ENCODE results near the gene PALM3. TPM values are rescaled to one million over a fixed set of nuclear protein-coding genes. Genes with fewer than 3 reads are reported as not detected.
"Not testable (repeated sequence)": the region's sequence is repeated elsewhere in the genome, so short reads cannot be mapped to it uniquely, and the experiment has no call there.

The PALM3 gene
- total RNA-seq, 2 experiments from 2014 or later = 0.25 TPM; not detected in 1

GRCh38 chr19:14028901-14029300 lies 33.0 kb downstream of the PALM3 start:
- intact Hi-C loops (cut with DNase I, micrococcal nuclease) = no loop called here
- CTCF ChIA-PET = no interaction called here
- no peak for DNase-seq

GRCh38 chr19:14027856-14028450 lies 33.9 kb downstream of the PALM3 start, which contains the start of gene RLN3:
Gene RLN3 (plus strand): TSS chr19:14028148. CDS start chr19:14028205, 57 bp downstream.
- Histone ChIP-seq H3K4me3 (ENCODE audit: low read length) (no peak within 1 kb of the TSS), H3K36me3 (ENCODE audit: insufficient read depth, low read length) (no peaks in the 10 kb centered on the region), H3K9me3 (ENCODE audit: control insufficient read depth in 1 of 2, insufficient read depth in 1 of 2, low read length in 2 of 2) (no peaks in the 10 kb centered on the region), H3K27ac (ENCODE audit: low read depth in 1 of 2, low read length in 2 of 2) (no peak within 1 kb of the TSS), H3K27me3 (ENCODE audit: control insufficient read depth in 1 of 2, insufficient read depth in 2 of 2, low read length in 2 of 2) (no peaks in the 10 kb centered on the region), H3K4me1 (ENCODE audit: insufficient read depth, low read length) (peaks cover 47% of the 10 kb centered on the region)
- Mint-ChIP-seq H3K36me3 (ENCODE audit: low read depth) (peaks cover 12% of the 10 kb centered on the region), H3K4me3 (peak within 1 kb of the TSS; percentile 60), H3K27me3 (no peaks in the 10 kb centered on the region), H3K9me3 (no peaks in the 10 kb centered on the region), H3K27ac (peak within 1 kb of the TSS; percentile 12), H3K4me1 (ENCODE audit: low read depth) (peaks cover 41% of the 10 kb centered on the region)
- intact Hi-C loops (cut with DNase I, micrococcal nuclease) = no loop called here
- ChIA-PET CTCF (no interaction called here), POLR2A (interaction anchor here (0.6 to 2.3 kb wide), 3 partner anchors 21 to 150 kb away, joined by 3 to 13 read pairs (median 3); partner anchors contain the start of gene RFX1)
- DNase-seq (no peak), ATAC-seq (ENCODE audit: poor library complexity) (no peak)
- TF ChIP-seq CTCF (IDR thresholded peaks at IDR 0.05) = no peak

More at GRCh38 chr19:14028901-14029300, 33.0 kb downstream of the PALM3 start:
- H3K9me3 ChIP-seq (ENCODE audit: control insufficient read depth in 1 of 2, insufficient read depth in 1 of 2, low read length in 2 of 2) = no peaks in the 10 kb centered on the region
- peaks cover 37% of the 10 kb centered on the region for H3K4me1 Mint-ChIP-seq (ENCODE audit: low read depth)
- H3K4me1 ChIP-seq (ENCODE audit: insufficient read depth, low read length) = peaks cover 48% of the 10 kb centered on the region
- H3K27ac Mint-ChIP-seq = peak overlapping the region; percentile 12
- H3K36me3 Mint-ChIP-seq (ENCODE audit: low read depth) = peaks cover 14% of the 10 kb centered on the region
- H3K27ac ChIP-seq (ENCODE audit: low read depth in 1 of 2, low read length in 2 of 2) = no peak overlapping the region
- ATAC-seq (ENCODE audit: poor library complexity) = no peak
- no peaks in the 10 kb centered on the region for H3K27me3 ChIP-seq (ENCODE audit: control insufficient read depth in 1 of 2, insufficient read depth in 2 of 2, low read length in 2 of 2)
- H3K27me3 Mint-ChIP-seq = no peaks in the 10 kb centered on the region
- no peaks in the 10 kb centered on the region for H3K9me3 Mint-ChIP-seq
- POLR2A ChIA-PET = interaction anchor here (0.7 to 1.2 kb wide), 3 partner anchors 23 to 254 kb away, joined by 3 to 4 read pairs (median 3); partner anchors contain the start of gene RFX1
- no peak for TF ChIP-seq CTCF (IDR thresholded peaks at IDR 0.05)
- H3K4me3 ChIP-seq (ENCODE audit: low read length) = no peak overlapping the region
- peaks cover 3% of the 10 kb centered on the region for H3K36me3 ChIP-seq (ENCODE audit: insufficient read depth, low read length)
- H3K4me3 Mint-ChIP-seq = peak overlapping the region; percentile 60

- H3K27ac ChIP-seq (ENCODE audit: low read depth in 1 of 2, low read length in 2 of 2); CTCF ChIA-PET; ATAC-seq (ENCODE audit: poor library complexity): not testable (repeated sequence)
Measured at GRCh38 chr19:14026652-14027192, 35.2 kb downstream of the PALM3 start.

More at GRCh38 chr19:14026652-14027192, 35.2 kb downstream of the PALM3 start:
- H3K36me3 Mint-ChIP-seq (ENCODE audit: low read depth); H3K9me3 ChIP-seq (ENCODE audit: control insufficient read depth in 1 of 2, insufficient read depth in 1 of 2, low read length in 2 of 2); DNase-seq; H3K4me3 Mint-ChIP-seq; H3K27ac Mint-ChIP-seq; intact Hi-C loops (cut with DNase I, micrococcal nuclease); H3K9me3 Mint-ChIP-seq; H3K27me3 Mint-ChIP-seq; H3K4me3 ChIP-seq (ENCODE audit: low read length); H3K36me3 ChIP-seq (ENCODE audit: insufficient read depth, low read length); H3K27me3 ChIP-seq (ENCODE audit: control insufficient read depth in 1 of 2, insufficient read depth in 2 of 2, low read length in 2 of 2): not testable (repeated sequence)
- peaks cover 38% of the 10 kb centered on the region for H3K4me1 ChIP-seq (ENCODE audit: insufficient read depth, low read length)
- H3K4me1 Mint-ChIP-seq (ENCODE audit: low read depth) = peaks cover 32% of the 10 kb centered on the region
- POLR2A ChIA-PET = interaction anchor here (0.7 to 2.3 kb wide), 3 partner anchors 20 to 49 kb away, joined by 3 to 13 read pairs (median 3); partner anchors contain the start of gene RFX1

Measured in CD4-positive, alpha-beta T cell (primary cell).